HG03175 (cell line): Measurements from ENCODE around the gene FAM110C.

Source experiments
- ATAC-seq: cut with Tn5 transposase; IDR thresholded peaks from one replicate; pipeline ENCODE4 v1.9.1; 2021; ENCODE audit warnings: mild to moderate bottlenecking, moderate library complexity; ENCODE audit not compliant: unreplicated experiment

FAM110C gene

GRCh38 chr2:10222-10875 is 36.0 kb downstream of the FAM110C start:
- ATAC-seq = no peak
